K562 (cell line): ENCODE results near the gene NEDD4L. TPM values are rescaled to one million over a fixed set of nuclear protein-coding genes. Genes with fewer than 3 reads are reported as not detected.
A peak's percentile ranks its signal among the peaks of the same experiment; 100 is the strongest.

Experiments
- FOS ChIP-seq: IDR thresholded peaks from 3 replicates; pipeline ENCODE4 v1.6.1; 2011; ENCODE audit not compliant: insufficient read length; ENCODE audit errors: extremely low read depth
- FOXK2 ChIP-seq, 2 experiments: fragments of 450-650 bp; IDR thresholded peaks in 1 of 2; conservative IDR thresholded peaks in 1 of 2; 2 replicates each; pipeline ENCODE4 v1.6.1; 2016; ENCODE audit warnings: low read depth in 2 of 2, mild to moderate bottlenecking in 1 of 2
- HSF4 ChIP-seq: fragments of 250-450 bp; sonication (Bioruptor Pico); IDR thresholded peaks from 2 replicates; pipeline ENCODE4 v2.1.2; 2022; ENCODE audit warnings: mild to moderate bottlenecking, moderate library complexity, borderline replicate concordance
- KLF16 ChIP-seq: IDR thresholded peaks from 2 replicates; pipeline ENCODE4 v1.6.1; 2016; ENCODE audit warnings: antibody characterized with exemption
- LARP7 ChIP-seq: fragments of 450-650 bp; IDR thresholded peaks from 2 replicates; pipeline ENCODE4 v1.6.1; 2016
- MED1 ChIP-seq: sonication (generic); formaldehyde crosslinking; IDR thresholded peaks from 2 replicates; pipeline ENCODE4 v1.8.1; 2023; ENCODE audit warnings: missing genetic modification reagents, borderline replicate concordance
- NFRKB ChIP-seq: fragments of 450-650 bp; IDR thresholded peaks from 2 replicates; pipeline ENCODE4 v1.6.1; 2016; ENCODE audit warnings: low read depth
- PHB ChIP-seq: fragments of 250-450 bp; sonication (Bioruptor Pico); IDR thresholded peaks from 2 replicates; pipeline ENCODE4 v1.5.0; 2021
- POLR2G ChIP-seq: fragments of 200-400 bp; formaldehyde crosslinking; IDR thresholded peaks from 2 replicates; pipeline ENCODE4 v1.6.1; 2017; ENCODE audit warnings: low read depth, mild to moderate bottlenecking, antibody characterized with exemption, low read length, moderate library complexity
- RBM34 ChIP-seq: fragments of 200-400 bp; formaldehyde crosslinking; IDR thresholded peaks from 2 replicates; pipeline ENCODE4 v1.6.1; 2018; ENCODE audit warnings: low read length, borderline replicate concordance; ENCODE audit not compliant: insufficient read depth
- SLC30A9 ChIP-seq: fragments of 250-450 bp; sonication (Bioruptor Pico); IDR thresholded peaks from 2 replicates; pipeline ENCODE4 v1.8.0; 2022; ENCODE audit warnings: mild to moderate bottlenecking, moderate library complexity
- SNIP1 ChIP-seq: fragments of 450-650 bp; IDR thresholded peaks from 2 replicates; pipeline ENCODE4 v1.7.1; 2017; ENCODE audit warnings: low read depth, mild to moderate bottlenecking
- STAG1 ChIP-seq: sonication (generic); formaldehyde crosslinking; IDR thresholded peaks from 2 replicates; pipeline ENCODE4 v1.5.0; 2020; ENCODE audit warnings: missing genetic modification reagents, borderline replicate concordance
- ZNF217 ChIP-seq: sonication (generic); formaldehyde crosslinking; IDR thresholded peaks from 2 replicates; pipeline ENCODE4 v1.8.0; 2022; ENCODE audit warnings: mild to moderate bottlenecking, missing genetic modification reagents
- ZNF507 ChIP-seq: conservative IDR thresholded peaks from 2 replicates; pipeline ENCODE4 v1.6.1; 2017; ENCODE audit warnings: missing genetic modification characterization, missing compliant biosample characterization
- polyA plus RNA-seq, 8 experiments: library from polyadenylated mRNA; depleted of rRNA in 4 of 8; stranded (reverse) in 5 of 8; unstranded in 3 of 8; fragments of >200 nt; fragmentation: Nextera tagmentation in 2 of 8; fragmentation: Illumina TruSeq in 1 of 8; extraction: Ambion mirVana in 2 of 8; extraction: Trizol in 1 of 8; gene quantifications; 2 replicates each; pipeline versions ENCODE4 v1.2.1 to v1.2.3, GENCODE V29; 2011 to 2014; ENCODE audit warnings: inconsistent platforms in 1 of 8, missing spikeins in 1 of 8
- total RNA-seq, 7 experiments: library from RNA; depleted of rRNA in 6 of 7; stranded (reverse); fragments of >200 nt in 6 of 7; fragmentation: Illumina TruSeq in 2 of 7; extraction: Trizol in 2 of 7; gene quantifications; 2 replicates each; pipeline versions ENCODE4 v1.2.1 to v1.2.3, GENCODE V29; 2011 to 2021; ENCODE audit warnings: low replicate concordance in 1 of 7
- TF ChIP-seq, protein P1 (sequence below): fragments of 450-650 bp; IDR thresholded peaks from 2 replicates; pipeline ENCODE4 v1.6.1; 2016; ENCODE audit warnings: mild to moderate bottlenecking
- TF ChIP-seq, protein P2 (sequence below): fragments of 450-650 bp; IDR thresholded peaks from 2 replicates; pipeline ENCODE4 v1.6.1; 2016; ENCODE audit warnings: low read depth, mild to moderate bottlenecking, moderate library complexity
- TF ChIP-seq, protein P3 (sequence below), 2 experiments: fragments of 150-350 bp in 1 of 2; IDR thresholded peaks; 2 replicates each; pipeline ENCODE4 v1.6.1; 2012 to 2016; ENCODE audit warnings: low read depth in 2 of 2, low read length in 2 of 2, mild to moderate bottlenecking in 1 of 2, moderate library complexity in 1 of 2

NEDD4L gene
- total and polyA plus RNA-seq, 9 of the 15 experiments (the other 6 are each of a cell fraction or from before 2014, with no cell fraction given), result 8.1 to 33.4 (median 19.9) TPM

DNA sequence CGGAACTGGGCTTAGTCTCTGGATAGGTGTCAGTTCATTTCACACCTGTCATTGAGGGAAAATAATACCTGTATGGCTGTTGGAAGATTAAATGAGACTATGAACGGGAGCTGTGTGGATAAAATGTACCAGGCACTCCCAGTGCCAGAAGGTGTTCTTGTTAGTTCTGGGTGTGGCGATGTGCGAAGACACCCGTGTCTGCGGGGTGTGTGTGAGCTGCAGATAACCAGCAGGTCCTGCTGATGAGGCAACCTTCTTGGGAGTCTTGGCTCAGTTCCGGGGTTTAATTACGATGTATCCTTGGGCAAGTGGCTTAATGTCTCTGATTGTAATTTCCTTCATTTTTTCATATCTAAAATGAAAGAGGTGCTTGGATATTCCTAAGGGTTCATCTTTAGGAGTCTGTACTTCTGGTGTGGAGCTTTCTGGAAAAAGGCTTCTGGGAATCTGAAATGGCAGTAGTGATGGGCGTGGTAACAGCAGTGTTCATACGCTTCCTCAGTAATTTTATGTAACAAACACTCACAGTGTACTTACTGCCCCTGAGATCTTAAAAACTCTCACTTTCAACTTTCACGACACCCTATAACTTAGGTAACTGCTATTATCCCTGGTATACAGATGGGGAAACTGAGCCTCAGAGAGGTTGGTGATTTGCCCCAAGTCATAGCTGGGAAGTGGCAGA lies 35.0 kb downstream of the NEDD4L start (continued):
- TF ChIP-seq, protein P1, sequence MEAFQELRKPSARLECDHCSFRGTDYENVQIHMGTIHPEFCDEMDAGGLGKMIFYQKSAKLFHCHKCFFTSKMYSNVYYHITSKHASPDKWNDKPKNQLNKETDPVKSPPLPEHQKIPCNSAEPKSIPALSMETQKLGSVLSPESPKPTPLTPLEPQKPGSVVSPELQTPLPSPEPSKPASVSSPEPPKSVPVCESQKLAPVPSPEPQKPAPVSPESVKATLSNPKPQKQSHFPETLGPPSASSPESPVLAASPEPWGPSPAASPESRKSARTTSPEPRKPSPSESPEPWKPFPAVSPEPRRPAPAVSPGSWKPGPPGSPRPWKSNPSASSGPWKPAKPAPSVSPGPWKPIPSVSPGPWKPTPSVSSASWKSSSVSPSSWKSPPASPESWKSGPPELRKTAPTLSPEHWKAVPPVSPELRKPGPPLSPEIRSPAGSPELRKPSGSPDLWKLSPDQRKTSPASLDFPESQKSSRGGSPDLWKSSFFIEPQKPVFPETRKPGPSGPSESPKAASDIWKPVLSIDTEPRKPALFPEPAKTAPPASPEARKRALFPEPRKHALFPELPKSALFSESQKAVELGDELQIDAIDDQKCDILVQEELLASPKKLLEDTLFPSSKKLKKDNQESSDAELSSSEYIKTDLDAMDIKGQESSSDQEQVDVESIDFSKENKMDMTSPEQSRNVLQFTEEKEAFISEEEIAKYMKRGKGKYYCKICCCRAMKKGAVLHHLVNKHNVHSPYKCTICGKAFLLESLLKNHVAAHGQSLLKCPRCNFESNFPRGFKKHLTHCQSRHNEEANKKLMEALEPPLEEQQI, result peak; percentile 26; the same call in 1 of the 2 replicates
- no peak for TF ChIP-seq HSF4 (CRISPR knock-in tag)
- no peak for TF ChIP-seq ZNF507 (tag)
- TF ChIP-seq FOXK2 (conservative IDR thresholded peaks at IDR 0.05 in 1 of 2, IDR thresholded peaks at IDR 0.05 in 1 of 2; ENCODE audit: low read depth in 2 of 2), result no peak
- no peak for TF ChIP-seq RBM34
- no peak for TF ChIP-seq SNIP1
- no peak for TF ChIP-seq POLR2G
- TF ChIP-seq MED1 (CRISPR knock-in tag), result no peak
- no peak for TF ChIP-seq PHB (CRISPR knock-in tag)
- TF ChIP-seq, protein P2, sequence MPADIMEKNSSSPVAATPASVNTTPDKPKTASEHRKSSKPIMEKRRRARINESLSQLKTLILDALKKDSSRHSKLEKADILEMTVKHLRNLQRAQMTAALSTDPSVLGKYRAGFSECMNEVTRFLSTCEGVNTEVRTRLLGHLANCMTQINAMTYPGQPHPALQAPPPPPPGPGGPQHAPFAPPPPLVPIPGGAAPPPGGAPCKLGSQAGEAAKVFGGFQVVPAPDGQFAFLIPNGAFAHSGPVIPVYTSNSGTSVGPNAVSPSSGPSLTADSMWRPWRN, result no peak
- no peak for TF ChIP-seq STAG1
- TF ChIP-seq, protein P3, sequence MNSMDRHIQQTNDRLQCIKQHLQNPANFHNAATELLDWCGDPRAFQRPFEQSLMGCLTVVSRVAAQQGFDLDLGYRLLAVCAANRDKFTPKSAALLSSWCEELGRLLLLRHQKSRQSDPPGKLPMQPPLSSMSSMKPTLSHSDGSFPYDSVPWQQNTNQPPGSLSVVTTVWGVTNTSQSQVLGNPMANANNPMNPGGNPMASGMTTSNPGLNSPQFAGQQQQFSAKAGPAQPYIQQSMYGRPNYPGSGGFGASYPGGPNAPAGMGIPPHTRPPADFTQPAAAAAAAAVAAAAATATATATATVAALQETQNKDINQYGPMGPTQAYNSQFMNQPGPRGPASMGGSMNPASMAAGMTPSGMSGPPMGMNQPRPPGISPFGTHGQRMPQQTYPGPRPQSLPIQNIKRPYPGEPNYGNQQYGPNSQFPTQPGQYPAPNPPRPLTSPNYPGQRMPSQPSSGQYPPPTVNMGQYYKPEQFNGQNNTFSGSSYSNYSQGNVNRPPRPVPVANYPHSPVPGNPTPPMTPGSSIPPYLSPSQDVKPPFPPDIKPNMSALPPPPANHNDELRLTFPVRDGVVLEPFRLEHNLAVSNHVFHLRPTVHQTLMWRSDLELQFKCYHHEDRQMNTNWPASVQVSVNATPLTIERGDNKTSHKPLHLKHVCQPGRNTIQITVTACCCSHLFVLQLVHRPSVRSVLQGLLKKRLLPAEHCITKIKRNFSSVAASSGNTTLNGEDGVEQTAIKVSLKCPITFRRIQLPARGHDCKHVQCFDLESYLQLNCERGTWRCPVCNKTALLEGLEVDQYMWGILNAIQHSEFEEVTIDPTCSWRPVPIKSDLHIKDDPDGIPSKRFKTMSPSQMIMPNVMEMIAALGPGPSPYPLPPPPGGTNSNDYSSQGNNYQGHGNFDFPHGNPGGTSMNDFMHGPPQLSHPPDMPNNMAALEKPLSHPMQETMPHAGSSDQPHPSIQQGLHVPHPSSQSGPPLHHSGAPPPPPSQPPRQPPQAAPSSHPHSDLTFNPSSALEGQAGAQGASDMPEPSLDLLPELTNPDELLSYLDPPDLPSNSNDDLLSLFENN (IDR thresholded peaks at IDR 0.05; ENCODE audit: low read depth in 2 of 2, low read length in 2 of 2), result peak in 1 of 2 experiments; percentile 80; a peak in 2 of 4 replicates
- TF ChIP-seq FOS, result no peak
- TF ChIP-seq SLC30A9 (CRISPR knock-in tag), result no peak
- no peak for TF ChIP-seq LARP7
- no peak for TF ChIP-seq ZNF217
- TF ChIP-seq KLF16, result peak; percentile 88
- no peak for TF ChIP-seq NFRKB
